Activated T-cell treated with anti-CD3 and anti-CD28 coated beads for 48 hours (primary cell): ENCODE results near the gene ARHGEF17.

ENCODE experiments used
- DNase-seq: peaks from one replicate; pipeline ENCODE4 v3.0.0-alpha.2; 2020; ENCODE audit warnings: low read depth

Gene ARHGEF17

GRCh38 chr11:73406619-73407018, 98.5 kb downstream of the ARHGEF17 start:
- no peak for DNase-seq

- DNase-seq, result no peak
These were observed 101.4 kb downstream of the ARHGEF17 start for GRCh38 chr11:73409431-73409830.

- DNase-seq, result no peak
These were observed 102.6 kb downstream of the ARHGEF17 start for GRCh38 chr11:73410627-73411026.

GRCh38 chr11:73411031-73411430, 103.0 kb downstream of the ARHGEF17 start:
- DNase-seq, result no peak

DNA sequence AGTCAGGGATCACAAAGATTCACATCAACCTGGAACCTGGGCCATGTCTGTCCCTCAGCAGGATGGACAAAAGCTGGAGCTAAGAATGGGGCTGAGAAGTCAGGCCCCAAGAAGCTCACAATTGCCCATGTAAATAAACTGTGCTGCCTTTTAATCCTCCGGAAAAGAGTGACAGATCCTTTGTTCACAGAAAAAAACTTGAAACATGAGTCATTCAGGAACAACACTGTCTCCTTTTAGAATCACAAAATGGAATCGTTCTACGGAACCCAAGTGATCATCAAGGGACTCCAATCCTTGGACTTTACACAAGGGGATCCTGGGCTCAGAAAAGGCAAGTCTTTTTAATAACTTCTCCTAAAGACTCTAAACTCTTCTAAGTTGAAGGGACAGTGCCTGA, 104.2 kb downstream of the ARHGEF17 start:
- no peak for DNase-seq

DNA sequence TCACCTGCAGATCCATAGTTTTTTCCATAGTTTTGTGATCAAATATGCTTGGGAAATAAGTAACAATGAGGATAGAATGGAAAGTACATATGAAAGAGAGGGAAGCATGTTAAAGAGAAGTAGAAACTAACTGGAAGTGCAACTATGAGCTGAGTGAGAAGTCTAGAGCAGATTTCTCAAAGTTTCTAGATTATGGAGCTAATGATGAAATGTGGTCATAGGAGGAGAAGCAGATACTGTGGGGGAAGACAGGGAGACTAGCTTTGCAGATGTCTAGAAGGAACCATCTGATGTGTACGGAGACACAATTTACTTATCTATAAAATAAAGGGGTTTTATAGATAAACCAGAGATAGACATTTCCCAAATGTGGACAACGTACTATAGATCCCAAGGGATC, 105.2 kb downstream of the ARHGEF17 start:
- no peak for DNase-seq

- DNase-seq, result no peak
These were observed 107.0 kb downstream of the ARHGEF17 start for GRCh38 chr11:73414977-73415651.

- DNase-seq, result no peak
These were observed 108.0 kb downstream of the ARHGEF17 start for GRCh38 chr11:73415854-73416615.

DNA sequence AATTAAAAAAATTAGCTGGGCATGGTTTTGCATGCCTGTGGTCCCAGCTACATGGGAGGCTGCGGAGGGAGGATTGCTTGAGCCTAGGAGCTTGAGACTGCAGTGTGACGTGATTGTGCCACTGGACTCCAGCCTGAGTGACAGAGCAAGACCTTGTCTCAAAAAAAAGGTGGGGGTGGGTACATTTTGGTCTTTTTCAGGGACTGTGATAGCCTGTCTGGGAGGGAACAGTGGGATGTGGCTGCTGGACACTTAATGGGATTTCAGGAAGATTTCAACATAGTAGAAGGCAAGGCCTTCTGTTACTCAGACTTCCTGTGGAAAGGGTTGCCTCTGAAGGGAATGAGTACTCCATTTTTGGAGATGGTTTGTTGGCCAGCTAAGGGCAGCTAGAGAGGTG, 108.7 kb downstream of the ARHGEF17 start:
- DNase-seq, result no peak
